GM18909 (cell line): ENCODE results near the gene DCC.
"Not testable (repeated sequence)": the region's sequence is repeated elsewhere in the genome, so short reads cannot be mapped to it uniquely, and the experiment has no call there.

Experiments
- ATAC-seq: cut with Tn5 transposase; IDR thresholded peaks from one replicate; pipeline ENCODE4 v1.9.1; 2021; ENCODE audit warnings: mild to moderate bottlenecking; ENCODE audit not compliant: unreplicated experiment, poor library complexity

Gene DCC

DNA sequence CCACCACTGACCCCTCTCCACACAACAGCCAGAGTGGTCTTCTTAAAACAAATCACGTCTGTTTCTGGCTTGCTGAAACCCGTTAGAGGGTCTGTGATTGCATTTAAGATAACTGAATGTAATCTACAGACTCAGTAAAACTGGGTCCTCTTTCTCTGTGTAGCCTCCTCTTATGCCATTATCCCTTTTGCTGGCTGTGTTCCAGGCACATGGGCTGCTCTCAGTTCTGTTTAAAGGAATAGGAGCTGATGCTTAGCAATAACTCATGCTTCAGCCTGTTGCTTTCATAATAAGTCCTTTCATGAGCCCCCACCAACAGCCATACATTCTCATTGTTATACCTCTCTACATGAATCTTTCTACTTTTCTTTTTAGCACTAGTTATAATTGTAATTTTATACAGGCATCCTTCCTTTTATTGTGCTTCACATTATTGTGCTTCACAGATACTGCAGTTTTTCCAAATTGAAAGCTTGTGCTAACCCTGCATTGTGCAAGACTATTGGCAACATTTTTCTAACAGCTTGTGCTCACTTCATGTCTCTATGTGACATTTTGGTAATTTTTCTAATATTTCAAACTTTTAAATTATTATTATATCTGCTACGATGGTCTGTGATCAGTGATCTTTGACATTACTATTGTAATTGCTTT is 1101.9 kb downstream of the DCC start:
- no peak for ATAC-seq

DNA sequence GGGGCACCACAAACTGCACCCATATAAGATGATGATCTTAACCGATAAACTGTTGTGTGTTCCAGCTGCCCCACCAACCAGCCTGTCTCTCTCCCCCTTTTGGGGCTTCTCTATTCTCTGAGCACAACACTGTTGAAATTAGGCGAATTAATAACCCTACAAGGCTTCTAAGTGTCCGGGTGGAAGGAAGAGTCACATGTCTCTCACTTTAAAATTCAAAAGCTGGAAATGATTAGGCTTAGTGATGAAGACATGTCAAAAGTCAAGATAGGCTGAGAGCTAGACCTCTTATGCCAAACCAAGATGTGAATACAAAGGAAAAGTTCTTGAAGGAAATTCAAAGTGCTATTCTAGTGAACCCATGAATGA is 1102.4 kb downstream of the DCC start:
- no peak for ATAC-seq

DNA sequence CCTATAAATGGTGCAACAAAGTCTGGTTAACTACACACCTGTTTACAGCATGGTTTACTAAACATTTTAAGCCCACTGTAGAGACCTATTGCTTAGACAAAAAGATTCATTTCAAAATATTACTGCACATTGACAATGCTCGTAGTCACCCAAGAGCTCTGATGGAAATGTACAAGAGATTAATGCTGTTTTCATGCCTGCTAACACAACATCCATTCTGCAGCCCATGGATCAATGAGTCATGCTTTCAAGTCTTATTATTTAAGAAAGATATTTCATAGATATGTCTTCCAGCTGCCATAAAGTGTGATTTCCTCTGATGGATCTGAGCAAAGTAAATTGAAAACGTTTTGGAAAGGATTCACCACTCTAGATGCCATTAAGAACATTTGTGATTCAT is 1103.3 kb downstream of the DCC start:
- ATAC-seq, result no peak

DNA sequence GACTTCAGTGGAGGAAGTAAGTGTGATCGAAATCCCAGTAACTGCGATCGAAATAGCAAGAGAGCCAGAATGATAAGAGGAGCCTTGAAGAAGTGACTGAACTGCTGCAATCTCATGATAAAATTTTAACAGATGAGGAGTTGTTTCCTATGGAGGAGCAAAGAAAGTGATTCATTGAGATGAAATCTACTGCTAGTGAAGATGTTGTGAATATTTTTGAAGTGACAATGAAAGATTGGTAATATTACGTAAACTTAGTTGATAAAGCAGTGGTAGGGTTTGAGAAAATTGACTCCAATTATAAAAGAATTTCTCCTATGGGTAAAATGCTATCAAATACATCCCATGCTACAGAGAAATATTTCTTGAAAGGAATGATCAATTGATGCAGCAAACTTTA is 1103.8 kb downstream of the DCC start:
- no peak for ATAC-seq

DNA sequence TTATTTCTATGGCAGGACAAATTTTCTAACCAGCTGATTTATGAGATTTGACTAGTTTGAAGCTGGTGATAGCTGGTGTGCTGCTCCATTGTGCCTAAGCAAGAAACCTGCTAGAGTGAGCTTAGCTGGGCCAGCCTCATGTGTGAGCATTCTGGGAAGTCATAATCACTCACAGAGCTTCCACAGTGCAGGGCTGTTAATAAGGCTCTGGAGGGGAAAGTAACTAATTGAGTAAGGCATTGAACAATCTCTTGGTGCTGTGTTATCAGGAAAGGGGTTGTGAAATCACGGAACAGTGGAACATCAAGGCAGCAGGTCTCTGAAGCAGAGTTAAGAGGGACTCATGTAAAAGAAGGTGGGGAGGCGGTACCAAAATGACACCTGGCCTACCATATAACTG is 1111.9 kb downstream of the DCC start:
- ATAC-seq, result no peak

DNA sequence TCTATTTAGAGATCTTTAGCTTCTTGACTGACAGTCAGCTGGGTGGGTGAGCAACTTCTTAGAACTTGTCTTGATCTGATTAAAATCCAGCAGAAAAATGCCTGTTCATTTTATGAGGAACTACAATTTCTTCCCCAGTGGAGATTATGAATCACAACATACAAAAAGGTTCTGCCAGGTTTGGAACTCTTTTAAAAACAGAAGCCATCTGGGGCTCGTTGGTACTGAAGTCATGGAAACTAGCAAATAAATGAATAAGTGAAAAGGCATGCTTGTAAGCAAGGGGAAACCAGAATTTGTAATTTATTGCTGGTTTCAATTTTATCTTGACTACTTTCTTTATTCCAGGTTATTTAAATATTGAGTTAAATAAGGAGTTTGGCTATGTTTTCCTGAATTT is 1117.1 kb downstream of the DCC start:
- ATAC-seq, result no peak

DNA sequence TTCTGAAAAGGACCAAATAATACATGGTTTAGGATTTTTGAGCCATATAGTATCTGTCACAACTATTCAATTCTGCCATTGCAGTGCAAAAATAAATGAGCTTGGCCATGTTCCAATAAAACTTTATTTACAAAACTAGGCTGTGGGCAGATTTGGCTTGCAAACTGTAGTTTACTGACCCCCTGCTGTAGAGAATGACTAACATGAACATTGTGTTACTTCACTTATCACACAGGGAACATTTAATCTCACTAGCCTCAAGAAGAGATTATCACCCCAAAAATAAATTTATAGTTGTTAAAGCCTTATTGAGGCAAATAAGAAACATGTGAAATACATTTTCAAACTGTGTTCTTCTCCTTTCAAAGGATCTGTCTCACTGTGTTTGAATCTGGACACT is 1118.3 kb downstream of the DCC start:
- ATAC-seq, result no peak

DNA sequence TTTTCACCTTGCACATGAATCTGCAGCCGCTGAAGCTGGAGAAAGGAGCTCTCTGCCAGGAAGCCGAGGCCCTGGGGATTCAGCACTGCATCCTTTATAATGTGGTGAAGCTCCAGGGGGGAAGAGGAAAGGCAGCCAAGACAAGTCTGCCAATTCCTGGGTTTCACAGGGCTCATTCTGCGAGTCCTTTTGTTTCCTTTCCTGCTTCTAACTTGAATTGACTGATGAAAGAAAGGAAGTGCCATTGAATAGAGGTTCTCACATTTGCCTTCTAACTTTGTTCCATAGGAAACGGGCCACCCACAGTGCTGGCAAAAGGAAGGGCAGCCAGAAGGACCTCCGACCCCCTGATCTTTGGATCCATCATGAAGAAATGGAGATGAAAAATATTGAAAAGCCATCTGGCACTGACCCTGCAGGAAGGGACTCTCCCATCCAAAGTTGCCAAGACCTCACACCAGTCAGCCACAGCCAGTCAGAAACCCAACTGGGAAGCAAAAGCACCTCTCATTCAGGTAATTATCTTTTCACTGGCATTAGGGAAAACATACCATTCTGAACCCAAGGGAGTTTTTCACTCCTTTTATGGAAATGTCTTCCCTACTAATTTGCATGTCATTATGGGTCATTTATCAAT is 1119.1 kb downstream of the DCC start:
- no peak for ATAC-seq

DNA sequence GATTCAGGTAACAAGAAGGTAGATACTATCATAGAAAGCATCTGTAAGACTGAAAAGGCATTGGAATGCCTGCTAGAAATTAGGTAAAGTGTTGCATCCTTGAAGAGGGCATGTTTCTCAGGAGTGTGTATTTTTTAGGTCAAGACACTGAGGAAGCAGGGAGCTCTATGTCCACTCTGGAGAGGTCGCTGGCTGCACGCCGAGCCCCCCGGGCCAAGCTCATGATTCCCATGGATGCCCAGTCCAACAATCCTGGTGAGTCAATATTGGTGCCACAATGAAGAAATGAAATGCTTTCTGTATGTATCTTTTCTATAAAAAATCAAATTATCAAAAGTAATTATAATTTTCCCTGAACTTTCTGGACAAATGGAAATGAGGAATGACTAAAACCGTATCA is 1127.8 kb downstream of the DCC start:
- ATAC-seq, result no peak

DNA sequence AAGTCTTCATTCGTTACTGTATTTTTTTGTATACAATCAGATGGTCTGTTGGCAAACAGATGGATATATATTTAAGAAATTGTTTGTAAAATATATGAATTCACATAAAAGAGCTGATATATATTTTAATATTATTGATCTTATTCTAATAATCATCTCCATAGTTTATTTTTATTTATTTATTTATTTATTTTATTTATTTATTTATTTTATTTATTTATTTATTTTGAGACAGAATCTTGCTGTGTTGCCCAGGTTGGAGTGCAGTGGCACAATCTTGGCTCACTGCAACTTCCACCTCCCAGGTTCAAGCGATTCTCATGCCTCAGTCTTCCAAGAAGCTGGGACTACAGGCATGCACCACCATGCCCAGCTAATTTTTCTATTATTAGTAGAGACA is 1128.2 kb downstream of the DCC start:
- ATAC-seq, result not testable (repeated sequence)

DNA sequence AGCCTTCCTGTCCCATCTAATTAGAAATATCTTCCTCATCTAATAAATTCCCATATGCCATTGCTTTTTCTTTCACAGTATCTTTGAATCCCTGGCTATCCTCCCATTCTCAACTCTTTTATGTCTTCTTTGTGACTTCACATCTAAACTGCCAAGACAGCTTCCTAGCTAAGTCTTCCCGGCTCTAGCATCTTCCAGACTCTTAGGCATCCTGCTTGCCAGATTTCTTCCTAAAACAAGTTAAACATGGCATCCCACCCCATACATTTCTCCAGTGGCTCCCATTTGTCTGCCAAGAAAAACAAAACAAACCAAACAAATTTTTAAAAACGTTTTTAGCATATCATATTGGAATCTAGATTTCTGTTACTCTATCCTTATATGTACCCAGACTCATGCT is 1132.5 kb downstream of the DCC start:
- no peak for ATAC-seq

DNA sequence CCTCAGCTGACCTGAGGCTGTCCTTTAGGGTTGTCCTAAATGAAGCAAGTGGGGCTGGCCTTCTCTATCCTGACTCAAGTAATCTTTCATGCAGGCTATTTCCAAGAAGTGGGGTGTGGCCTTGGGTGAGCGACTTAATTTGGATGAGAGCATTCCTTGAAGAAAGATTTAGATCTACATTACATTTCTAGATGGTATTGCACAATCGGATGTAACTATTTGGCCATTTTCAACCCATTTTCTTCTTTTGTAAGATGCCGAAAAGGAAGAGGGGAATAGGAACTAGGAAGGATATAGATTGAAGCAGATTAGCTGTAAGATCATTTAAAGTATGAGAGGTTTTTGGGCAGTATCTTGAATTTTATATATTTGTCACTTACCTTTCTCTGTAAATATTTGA is 1138.2 kb downstream of the DCC start:
- ATAC-seq, result no peak

DNA sequence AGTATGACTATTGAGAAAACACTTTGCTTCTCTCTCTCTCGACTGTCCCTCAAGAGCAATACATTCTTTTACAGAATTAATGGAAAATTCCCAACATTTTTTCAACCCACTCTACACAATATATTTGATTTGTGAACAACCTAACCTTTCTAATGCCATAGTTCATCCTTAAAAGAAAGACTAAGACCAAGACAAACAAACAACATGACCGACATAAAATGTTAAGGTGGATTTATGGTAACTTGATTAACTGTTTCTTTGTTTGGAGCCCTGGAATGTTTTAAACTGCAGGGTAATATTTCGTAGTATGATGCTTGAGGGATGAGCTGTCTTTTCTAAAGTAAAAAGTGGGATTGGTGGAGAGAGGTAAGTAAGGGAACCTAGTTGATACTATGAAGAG is 1146.3 kb downstream of the DCC start:
- no peak for ATAC-seq

DNA sequence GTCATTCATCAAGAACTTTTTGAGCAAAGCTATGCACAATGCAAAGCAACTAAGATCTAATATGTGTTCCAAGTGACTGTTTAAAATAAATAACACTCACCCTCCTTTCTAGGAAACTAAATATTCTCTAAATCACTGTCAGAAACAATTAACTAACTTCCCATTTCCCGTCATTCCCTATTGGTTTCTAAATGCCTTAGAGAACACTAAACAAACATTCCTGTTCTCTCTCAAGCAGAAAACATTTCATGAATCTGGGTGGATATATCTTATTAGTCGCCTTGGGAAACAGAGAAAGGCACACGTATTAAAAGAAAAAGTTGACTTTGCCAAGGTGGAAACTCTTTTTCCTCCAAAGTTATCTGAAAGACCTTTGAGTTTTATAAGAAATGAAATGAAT is 1149.3 kb downstream of the DCC start:
- no peak for ATAC-seq

DNA sequence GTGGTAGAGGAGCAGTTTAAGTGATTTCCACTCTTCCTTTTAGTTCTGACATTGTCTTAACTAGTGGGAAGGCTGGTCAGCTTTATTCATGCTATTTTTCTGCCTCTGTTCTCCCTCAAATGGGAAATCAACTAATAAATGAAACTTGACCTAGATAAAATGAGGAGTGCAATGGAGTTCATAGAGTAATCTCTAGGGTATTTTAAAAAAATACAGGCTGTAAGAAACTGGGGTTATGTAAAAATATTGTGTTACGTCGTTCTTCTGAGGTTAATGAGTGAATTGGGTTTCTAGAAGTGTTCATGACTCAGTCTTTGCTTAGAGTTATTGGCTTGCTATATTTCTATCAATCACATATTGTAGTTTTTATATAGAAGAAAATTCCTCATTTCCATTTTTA is 1150.0 kb downstream of the DCC start:
- ATAC-seq, result no peak

DNA sequence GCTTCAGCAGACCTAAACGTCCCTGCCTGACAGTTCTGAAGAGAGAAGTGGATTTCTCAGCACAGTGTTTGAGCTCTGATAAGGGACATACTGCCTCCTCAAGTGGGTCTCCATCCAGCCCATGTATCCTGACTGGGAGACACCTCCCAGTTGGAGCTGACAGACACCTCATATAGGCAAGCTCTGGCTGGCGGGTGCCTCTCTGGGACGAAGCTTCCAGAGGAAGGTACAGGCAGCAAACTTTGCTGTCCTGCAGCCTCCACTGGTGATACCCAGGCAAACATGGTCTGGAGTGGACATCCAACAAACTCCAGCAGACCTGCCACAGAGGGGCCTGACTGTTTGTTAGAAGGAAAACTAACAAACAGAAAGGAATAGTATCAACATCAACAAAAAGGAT is 1156.0 kb downstream of the DCC start:
- ATAC-seq, result no peak

DNA sequence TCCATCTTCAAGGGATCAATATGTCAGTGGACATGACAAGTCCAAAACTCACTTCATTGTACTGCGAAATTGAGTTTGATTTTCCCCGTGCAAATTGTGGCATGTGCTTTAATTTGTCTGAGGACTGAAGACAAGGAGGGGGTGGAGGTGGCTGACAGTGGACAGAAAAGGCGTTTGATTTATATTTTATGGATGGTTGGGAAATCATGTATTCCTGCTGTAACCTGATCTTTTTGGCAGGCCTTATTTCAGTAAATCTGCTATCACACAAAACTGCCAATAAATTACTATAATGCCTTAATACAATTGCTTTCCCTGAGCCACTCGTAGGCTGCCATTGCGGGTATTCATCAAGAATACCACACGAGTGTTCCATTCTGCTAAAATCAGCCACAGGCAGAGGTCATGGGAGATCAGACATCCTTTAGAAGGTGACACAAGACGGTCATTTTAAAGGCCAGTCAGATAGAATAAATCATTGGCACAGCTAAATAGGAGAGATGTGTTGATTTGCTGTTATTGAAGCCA is 1164.0 kb downstream of the DCC start:
- no peak for ATAC-seq

DNA sequence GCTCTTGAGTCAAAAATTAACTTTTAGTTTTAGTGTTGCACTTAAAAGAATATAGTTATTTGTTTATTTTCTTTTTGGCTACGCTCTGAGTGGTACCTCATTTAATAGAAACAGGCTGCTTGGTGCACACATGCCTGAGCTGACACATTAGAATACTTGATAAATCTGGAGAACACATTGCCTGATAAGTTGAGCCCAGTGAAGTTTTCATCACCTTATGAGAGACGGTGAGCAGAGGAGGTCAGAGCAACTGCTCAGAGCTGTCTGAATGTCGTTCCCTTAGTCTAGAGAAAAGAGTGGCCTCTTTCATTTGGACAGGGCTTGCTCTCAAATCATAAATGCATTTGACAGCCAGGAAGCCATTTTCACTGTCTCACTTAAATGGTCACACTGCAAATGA is 1168.5 kb downstream of the DCC start:
- no peak for ATAC-seq

DNA sequence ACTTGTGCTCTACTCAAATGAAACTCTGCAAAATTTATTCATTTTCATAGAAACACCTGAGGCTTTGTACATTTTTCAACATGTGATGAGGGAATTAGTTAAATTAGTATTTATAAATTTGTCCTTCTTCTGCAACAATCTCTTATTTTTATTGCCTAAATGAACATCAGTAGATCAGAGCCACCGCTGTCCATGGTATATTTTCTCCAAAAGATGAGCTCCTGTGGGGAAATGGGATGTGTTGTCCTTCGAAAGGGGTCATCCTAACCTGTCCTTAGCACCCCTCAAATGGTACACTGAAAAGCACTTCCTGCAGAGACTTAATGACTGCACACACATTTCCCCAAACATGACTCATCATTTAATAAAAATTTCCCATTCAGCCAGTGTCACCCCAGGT is 1169.9 kb downstream of the DCC start:
- no peak for ATAC-seq

DNA sequence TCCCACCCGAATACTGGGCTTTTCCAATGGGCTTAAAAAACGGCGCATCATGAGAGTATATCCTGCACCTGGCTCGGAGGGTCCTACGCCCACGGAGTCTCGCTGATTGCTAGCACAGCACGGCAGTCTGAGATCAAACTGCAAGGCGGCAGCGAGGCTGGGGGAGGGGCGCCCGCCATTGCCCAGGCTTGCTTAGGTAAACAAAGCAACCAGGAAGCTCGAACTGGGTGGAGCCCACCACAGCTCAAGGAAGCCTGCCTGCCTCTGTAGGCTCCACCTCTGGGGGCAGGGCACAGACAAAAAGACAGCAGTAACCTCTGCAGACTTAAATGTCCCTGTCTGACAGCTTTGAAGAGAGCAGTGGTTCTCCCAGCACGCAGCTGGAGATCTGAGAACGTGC is 1171.7 kb downstream of the DCC start:
- not testable (repeated sequence) for ATAC-seq

DNA sequence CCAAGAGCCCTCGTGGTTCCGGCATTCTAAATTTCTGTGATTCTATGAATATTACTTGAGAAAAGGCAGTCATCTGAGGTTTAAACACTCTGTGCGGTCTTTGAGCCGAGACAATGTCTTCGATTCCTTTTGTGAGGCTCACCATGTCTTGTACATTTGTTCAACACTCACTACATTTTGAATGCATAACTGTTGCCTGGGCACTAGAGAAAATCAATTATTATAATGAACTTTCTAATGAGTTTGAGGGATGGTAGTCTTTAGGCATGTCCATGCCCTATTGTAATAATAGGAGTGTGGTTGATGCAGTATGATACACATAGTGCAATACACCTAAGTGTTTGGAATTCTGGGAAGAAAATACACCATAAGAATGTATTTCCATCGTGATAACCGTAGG is 1181.1 kb downstream of the DCC start:
- no peak for ATAC-seq

DNA sequence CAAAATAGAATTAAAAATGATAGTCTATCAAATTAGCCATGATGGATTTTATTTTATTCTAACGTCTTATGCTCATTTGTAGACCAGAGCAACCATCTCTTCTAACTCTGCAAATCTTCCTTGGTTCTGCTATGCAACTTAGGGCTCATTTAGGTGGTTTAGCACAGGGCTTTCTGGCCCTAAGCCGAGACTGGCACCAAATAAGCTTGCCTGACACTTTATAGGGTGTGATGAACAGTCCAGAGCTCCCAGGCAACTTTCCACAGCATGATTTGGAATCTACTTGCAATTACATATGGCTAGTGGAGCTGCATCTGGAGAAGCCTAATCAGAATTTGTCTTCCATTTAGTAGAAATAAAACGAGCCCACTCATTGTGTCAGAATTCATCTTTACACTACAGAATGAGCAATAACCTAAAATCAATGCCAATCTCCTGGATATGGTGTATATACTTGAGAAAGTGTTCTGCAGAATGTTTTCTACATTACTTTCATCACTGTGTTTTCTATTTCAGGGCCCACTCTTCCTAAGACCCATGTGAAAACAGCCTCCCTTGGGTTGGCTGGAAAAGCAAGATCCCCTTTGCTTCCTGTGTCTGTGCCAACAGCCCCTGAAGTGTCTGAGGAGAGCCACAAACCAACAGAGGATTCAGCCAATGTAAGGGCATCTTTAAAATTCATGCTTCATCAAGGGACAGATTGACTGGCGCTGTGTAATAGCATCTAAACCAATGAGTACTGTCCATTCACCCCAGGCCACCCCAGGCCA is 1186.3 kb downstream of the DCC start:
- ATAC-seq, result no peak
